ENCODE data around the gene RAPGEF6.
"Not testable (repeated sequence)": the region's sequence is repeated elsewhere in the genome, so short reads cannot be mapped to it uniquely, and the experiment has no call there.

RAPGEF6 gene

DNA sequence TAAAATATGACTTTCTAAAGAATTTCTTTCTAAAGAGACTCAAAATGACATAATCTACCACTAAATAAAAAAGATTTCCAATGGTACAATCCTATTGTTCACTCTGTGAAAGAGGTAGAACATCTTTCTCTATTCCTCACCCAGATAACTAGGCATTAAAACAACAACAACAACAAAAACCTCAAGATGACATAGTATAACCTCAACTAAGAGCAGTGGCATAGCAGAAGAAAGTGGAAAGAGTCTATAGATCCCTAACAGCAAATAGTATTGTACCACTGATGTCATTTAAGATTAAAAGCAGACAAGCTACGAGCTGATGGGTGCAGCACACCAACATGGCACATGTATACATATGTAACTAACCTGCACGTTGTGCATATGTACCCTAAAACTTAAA is 29.9 kb downstream of the RAPGEF6 start:
- no peak for DNase-seq

DNA sequence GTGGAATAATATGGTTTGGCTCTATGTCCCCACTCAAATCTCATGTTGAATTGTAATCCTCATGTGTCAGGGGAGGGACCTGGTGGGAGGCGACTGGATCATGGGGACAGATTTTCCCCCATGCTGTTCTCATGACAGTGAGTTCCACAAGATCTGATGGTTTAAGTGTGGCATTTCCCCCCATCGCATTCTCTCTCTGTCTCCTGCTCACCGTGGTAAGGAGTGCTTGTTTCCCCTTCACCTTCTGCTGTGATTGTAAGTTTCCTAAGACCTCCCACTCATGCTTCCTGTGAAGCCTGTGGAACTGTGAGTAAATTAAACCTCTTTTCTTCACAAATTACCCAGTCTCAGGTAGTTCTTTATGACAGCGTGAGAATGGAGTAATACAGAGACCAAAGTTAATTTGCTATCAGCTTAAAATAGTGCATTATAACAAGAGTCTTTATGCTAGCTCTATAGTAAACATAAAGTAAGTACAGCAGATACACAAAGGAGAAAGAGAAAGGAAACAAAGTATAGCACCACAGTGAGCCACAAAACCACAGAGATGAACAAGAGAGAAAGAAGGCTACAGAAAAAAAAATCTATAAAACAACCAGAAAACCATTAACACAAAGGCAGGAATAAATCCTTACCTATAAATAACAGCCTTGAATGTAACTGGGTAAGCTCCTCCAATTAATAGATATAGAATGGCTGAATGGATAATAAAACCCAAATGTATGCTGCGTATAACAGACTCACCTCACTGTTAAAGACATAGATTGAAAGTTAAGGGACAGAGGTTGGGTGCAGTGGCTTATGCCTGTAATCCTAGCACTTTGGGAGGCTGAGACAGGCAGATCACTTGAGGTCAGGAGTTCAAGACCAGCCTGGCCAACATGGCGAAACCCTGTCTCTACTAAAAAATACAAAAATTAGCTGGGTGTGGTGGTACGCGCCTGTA is 39.7 kb downstream of the RAPGEF6 start:
- DNase-seq: peak; percentile 35

GRCh38 chr5:131593921-131594320 is 41.1 kb downstream of the RAPGEF6 start:
- DNase-seq: no peak

DNA sequence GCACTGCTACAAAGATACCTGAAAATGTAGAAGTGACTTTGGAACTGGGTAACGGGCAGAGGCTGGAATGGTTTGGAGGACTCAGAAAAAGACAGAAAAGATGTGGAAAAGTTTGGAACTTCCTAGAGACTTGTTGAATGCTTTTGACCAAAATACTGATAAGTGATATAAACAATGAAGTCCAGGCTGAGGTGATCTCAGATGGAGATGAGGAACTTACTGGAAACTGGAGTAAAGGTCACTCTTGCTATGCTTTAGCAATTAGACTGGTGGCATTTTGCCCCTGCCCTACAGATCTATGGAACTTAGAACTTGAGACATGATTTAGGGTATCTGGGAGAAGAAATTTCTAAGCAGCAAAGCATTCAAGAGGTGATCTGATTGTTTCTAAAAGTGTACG is 41.6 kb downstream of the RAPGEF6 start:
- DNase-seq: not testable (repeated sequence)

DNA sequence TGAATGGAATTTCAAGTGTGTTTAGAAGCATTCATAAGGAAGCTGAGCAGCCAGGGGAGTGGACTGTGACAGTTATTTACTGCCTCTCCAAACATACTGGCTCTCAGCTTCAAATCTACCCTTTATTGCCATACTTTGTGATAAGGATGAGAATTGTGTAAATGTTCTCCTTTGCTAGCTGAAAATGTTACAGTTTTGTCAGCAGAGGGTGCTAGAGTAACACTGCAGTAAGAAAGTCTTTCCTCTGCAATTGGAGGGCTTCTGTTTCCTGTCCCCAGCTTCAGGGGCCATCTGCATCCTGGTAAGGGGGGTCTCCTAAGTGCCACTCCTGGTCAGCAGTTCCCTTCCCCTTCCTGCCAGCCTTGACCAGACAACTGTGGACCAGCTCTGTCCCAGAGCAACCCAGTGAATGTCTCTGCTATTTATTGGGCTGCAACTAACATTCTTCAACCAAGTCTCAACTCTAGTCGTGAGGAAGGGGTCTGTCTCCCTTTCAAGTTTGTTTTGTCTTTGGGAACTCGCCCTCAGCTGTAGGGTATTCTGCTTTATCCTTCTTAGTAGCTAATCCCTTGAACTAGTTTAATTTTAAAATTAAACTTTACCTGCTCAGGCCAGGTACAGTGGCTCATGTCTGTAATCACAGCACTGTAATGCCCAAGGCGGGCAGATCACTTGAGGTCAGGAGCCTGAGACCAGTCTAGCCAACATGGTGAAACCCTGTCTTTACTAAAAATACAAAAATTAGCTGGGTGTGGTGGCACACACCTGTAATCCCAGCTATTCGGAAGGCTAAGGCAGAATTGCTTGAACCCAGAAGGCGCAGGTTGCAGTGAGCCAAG is 45.3 kb downstream of the RAPGEF6 start:
- DNase-seq: peak; percentile 46

GRCh38 chr5:131587541-131587940 is 47.5 kb downstream of the RAPGEF6 start:
- no peak for DNase-seq

- no peak for DNase-seq
Observed at GRCh38 chr5:131581702-131582101, 53.3 kb downstream of the RAPGEF6 start.

- DNase-seq: no peak
Observed at GRCh38 chr5:131579917-131580671, 54.9 kb downstream of the RAPGEF6 start.

- DNase-seq: no peak
Observed at GRCh38 chr5:131575660-131576227, 59.3 kb downstream of the RAPGEF6 start.

- DNase-seq: no peak
Observed at GRCh38 chr5:131571669-131572168, 63.3 kb downstream of the RAPGEF6 start.

GRCh38 chr5:131570757-131571156 is 64.3 kb downstream of the RAPGEF6 start:
- no peak for DNase-seq

DNA sequence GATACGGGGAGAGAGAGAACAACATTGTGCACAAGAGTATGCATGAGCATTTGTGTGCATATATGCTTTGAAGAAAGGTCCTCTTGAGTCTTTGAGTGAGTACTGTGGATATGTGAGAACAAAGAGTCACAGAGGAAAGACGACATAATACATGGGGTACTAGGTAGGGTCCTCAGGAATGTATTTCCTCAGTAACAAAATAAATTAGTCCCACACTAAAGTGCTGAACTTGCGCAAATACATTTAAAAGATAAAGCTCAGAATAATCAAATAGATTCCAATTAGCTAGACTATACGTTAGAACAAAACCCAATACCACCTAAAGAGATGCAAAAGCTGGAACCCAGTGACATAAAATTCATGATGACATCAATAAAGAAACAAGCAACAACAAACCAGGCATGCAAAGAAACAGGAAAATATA is 70.8 kb downstream of the RAPGEF6 start:
- DNase-seq: no peak

GRCh38 chr5:131563434-131564228 is 71.4 kb downstream of the RAPGEF6 start:
- DNase-seq: no peak

DNA sequence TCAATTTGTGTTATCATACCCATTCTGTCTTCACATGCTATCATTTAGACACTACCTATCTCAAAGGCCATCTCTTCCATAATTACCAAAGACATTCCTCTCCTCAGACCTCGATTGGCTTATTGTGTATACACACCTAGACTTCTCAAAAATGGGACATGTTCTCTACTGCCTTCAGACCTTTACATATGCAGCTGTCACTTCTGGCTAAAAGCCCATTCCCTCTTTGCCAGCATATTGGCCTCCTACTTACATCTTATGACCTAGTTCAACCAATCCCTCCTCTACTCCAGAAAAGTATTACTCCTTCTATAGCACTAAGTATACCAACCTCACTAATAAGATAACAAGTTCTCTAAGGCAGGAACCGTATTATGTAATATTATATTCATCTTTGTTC is 84.4 kb downstream of the RAPGEF6 start:
- no peak for DNase-seq

GRCh38 chr5:131548176-131548575 is 86.9 kb downstream of the RAPGEF6 start:
- DNase-seq: peak; percentile 74

DNA sequence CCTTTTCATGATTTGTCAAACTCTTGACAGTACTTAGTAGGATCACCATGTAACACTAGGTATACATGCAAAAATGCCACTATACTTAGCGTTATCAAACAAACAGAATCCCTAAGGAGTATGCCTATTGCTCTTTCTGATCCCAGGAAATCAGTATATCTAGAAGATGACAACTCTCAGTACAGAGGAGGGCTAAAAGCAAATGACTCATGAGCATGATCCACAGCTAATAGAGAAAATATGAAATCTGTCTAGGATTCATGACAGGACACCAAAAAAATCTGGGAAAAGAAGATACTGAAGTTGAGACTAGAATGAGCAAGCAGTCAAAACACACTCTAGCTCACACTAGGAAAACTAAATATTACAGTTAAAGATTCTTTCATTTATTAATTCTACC is 89.2 kb downstream of the RAPGEF6 start:
- DNase-seq: no peak

DNA sequence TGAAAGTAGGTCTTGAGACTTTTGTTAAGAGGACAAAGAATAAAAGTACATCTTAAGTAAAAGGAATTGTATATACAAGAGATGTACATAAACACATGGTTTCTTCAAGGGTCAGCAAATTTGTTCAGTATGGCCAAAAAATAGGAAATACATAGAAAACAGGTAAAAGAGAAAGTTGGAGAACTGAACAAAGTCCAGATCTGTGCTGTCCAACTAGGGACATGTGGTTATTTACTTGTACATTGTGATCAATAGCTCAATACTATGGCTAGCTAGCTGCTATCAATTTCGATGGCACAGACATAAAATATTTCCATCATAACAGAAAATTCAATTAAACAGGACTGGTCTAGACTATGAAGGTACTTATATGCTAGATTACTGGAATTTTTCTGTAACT is 92.3 kb downstream of the RAPGEF6 start:
- DNase-seq: no peak

DNA sequence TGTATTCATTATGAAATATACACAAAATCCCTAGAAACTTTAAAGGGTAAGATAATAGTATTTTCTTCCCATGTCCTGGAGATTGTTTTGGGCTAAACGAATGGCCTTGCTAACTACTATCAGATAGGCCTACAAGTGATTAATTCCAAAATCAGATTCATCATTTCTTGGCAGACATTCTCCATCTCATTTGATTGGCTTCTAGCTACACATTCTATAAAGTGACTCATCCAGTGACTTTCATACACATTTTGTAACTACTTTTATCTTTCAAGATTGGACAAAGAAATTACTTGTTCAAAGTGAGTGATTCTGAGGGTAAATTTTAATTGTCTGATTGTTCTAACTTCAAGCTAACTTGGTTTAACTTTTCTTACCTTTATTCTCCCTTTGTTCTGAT is 93.3 kb downstream of the RAPGEF6 start:
- DNase-seq: peak; percentile 64

- no peak for DNase-seq
Observed at GRCh38 chr5:131541071-131541470, 94.0 kb downstream of the RAPGEF6 start.

DNA sequence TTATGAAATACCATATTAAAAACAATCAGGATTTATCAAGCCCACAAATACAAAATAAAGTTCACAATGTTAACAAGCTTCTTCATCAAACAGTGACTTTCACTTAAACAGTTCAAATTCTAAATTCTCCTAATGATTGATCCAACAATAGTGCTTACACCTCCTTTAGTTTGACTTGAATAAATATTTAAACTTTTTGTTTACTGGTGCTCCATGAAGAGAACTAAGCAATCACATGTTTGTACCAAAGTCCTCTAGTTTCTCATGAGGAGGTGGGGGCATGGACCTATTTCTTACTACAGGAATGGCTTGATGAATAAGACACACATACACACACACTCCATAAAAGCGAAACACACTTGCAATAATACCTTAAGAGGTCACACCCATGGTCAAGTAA is 95.8 kb downstream of the RAPGEF6 start:
- DNase-seq: no peak

DNA sequence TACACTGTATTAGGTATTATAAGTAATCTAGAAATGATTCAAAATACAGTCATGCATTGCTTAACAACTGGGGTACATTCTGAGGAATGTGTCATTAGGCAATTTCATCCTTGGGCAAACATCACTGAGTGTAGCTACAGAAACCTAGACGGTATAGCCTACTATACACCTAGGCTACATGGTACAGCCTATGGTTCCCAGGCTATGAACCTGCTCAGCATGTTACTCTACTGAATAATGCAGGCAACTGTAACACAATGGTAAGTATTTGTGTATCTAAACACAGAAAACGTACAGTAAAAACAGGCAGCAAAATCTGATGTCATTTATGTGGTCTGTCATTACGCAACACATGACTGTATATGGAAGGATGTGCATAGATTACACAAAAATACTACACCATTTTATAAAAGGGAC is 96.8 kb downstream of the RAPGEF6 start:
- DNase-seq: peak; percentile 71

All from activated CD4-positive, alpha-beta T cell treated with anti-CD3 and anti-CD28 coated beads, Interleukin-10, Interleukin-2, amounts not matched to agents 100 ng/mL and 50 ng/mL, durations not matched to agents 16 hours and 8 hours (primary cell).